Regular cardiac myocyte (primary cell): ENCODE results near the gene EIF3CL. TPM values are rescaled to one million over a fixed set of nuclear protein-coding genes. Genes with fewer than 3 reads are reported as not detected.

Source experiments
- total RNA-seq: library from RNA; depleted of rRNA; stranded (reverse); fragments of >200 nt; gene quantifications from 2 replicates; pipeline ENCODE4 v1.2.3, GENCODE V29; 2014

The EIF3CL gene
- total RNA-seq: 56.4 and 87.0 TPM in 2 replicates

GRCh38 chr16:28403220-28404072 lies at the start of gene EIF3CL:
EIF3CL (minus strand) TSS chr16:28403841; CDS start chr16:28403618, 223 bp downstream.

GRCh38 chr16:28363408-28363807 lies 40.2 kb downstream of the EIF3CL start, which contains the start of gene NPIPB6:
NPIPB6 (minus strand) TSS chr16:28363508; CDS start chr16:28362822, 686 bp downstream.

Other genes starting within 250 kb of the EIF3CL start
- gene XPO6, start 191.9 kb downstream of the EIF3CL start, total RNA-seq: 104 and 105 TPM in 2 replicates
- not detected in 2 replicates for gene SBK1, start 111.3 kb downstream of the EIF3CL start, total RNA-seq
- gene NPIPB6, start 40.3 kb downstream of the EIF3CL start, total RNA-seq: under 0.01 TPM in 1 of 2 replicates, not detected in the other
- gene NPIPB7, start 68.5 kb upstream of the EIF3CL start, total RNA-seq: not detected in 2 replicates
- 9.2 and 9.6 TPM in 2 replicates for gene CLN3, start 88.2 kb upstream of the EIF3CL start, total RNA-seq
- not detected in 2 replicates for gene APOBR, start 90.8 kb upstream of the EIF3CL start, total RNA-seq
- gene IL27, start 103.0 kb upstream of the EIF3CL start, total RNA-seq: not detected in 2 replicates
- gene NUPR1, start 135.1 kb upstream of the EIF3CL start, total RNA-seq: 4.6 and 7.9 TPM in 2 replicates
- gene SGF29, start 150.1 kb upstream of the EIF3CL start, total RNA-seq: 6.2 and 7.1 TPM in 2 replicates
- 0.19 and 0.56 TPM in 2 replicates for gene SULT1A2, start 193.2 kb upstream of the EIF3CL start, total RNA-seq
- 6.1 and 9.6 TPM in 2 replicates for gene SULT1A1, start 206.2 kb upstream of the EIF3CL start, total RNA-seq
- under 0.01 and 0.19 TPM in 2 replicates for gene NPIPB8, start 234.2 kb upstream of the EIF3CL start, total RNA-seq